ENCODE data around the gene SCG5.

DNA sequence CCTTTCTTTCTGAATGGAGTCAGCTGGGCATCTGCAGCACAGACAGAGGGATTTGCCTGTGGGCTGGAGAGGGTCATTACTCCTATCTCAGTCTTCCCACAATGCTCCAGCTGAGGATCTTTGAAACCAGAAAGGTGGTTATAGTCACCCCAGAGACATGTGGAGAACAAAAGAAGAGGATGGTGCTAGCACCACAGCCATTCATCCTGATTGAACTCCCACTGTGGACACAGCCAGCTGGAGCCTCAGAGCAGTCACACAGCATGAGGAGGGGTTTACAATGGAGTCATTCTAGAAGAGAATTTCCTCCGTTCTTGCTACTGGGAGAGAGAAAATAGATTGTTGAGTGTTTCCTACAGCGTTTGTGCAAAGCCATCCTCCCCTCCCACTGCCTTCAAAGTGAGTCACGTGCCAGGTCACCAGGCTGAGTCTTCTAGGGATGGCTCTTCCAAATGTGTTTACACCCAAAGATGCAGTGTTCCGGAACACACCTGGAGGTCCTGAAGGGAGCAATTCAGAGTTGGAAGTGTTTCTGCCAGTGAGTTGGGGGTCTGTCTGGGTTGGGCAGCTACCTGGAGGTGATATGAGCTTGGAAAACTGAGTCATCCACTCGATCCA, 57.4 kb downstream of the SCG5 start:
- TF ChIP-seq, protein P1, sequence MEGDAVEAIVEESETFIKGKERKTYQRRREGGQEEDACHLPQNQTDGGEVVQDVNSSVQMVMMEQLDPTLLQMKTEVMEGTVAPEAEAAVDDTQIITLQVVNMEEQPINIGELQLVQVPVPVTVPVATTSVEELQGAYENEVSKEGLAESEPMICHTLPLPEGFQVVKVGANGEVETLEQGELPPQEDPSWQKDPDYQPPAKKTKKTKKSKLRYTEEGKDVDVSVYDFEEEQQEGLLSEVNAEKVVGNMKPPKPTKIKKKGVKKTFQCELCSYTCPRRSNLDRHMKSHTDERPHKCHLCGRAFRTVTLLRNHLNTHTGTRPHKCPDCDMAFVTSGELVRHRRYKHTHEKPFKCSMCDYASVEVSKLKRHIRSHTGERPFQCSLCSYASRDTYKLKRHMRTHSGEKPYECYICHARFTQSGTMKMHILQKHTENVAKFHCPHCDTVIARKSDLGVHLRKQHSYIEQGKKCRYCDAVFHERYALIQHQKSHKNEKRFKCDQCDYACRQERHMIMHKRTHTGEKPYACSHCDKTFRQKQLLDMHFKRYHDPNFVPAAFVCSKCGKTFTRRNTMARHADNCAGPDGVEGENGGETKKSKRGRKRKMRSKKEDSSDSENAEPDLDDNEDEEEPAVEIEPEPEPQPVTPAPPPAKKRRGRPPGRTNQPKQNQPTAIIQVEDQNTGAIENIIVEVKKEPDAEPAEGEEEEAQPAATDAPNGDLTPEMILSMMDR (IDR thresholded peaks at IDR 0.05; ENCODE audit: low read depth, low read length, missing input control) = no peak
- TF ChIP-seq, protein P2, sequence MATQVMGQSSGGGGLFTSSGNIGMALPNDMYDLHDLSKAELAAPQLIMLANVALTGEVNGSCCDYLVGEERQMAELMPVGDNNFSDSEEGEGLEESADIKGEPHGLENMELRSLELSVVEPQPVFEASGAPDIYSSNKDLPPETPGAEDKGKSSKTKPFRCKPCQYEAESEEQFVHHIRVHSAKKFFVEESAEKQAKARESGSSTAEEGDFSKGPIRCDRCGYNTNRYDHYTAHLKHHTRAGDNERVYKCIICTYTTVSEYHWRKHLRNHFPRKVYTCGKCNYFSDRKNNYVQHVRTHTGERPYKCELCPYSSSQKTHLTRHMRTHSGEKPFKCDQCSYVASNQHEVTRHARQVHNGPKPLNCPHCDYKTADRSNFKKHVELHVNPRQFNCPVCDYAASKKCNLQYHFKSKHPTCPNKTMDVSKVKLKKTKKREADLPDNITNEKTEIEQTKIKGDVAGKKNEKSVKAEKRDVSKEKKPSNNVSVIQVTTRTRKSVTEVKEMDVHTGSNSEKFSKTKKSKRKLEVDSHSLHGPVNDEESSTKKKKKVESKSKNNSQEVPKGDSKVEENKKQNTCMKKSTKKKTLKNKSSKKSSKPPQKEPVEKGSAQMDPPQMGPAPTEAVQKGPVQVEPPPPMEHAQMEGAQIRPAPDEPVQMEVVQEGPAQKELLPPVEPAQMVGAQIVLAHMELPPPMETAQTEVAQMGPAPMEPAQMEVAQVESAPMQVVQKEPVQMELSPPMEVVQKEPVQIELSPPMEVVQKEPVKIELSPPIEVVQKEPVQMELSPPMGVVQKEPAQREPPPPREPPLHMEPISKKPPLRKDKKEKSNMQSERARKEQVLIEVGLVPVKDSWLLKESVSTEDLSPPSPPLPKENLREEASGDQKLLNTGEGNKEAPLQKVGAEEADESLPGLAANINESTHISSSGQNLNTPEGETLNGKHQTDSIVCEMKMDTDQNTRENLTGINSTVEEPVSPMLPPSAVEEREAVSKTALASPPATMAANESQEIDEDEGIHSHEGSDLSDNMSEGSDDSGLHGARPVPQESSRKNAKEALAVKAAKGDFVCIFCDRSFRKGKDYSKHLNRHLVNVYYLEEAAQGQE (IDR thresholded peaks at IDR 0.05) = no peak
- TF ChIP-seq, protein P3, sequence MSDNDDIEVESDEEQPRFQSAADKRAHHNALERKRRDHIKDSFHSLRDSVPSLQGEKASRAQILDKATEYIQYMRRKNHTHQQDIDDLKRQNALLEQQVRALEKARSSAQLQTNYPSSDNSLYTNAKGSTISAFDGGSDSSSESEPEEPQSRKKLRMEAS (IDR thresholded peaks at IDR 0.05) = no peak

All from liver (tissue), 2 donors.